ENCODE measurements around the gene CYP24A1.

The CYP24A1 gene

GRCh38 chr20:54172856-54173652 is 732 bp downstream of the CYP24A1 start:
- no peak for DNase-seq

GRCh38 chr20:54172532-54172855 is 1.3 kb downstream of the CYP24A1 start:
- no peak for DNase-seq

GRCh38 chr20:54170963-54171362 is 2.8 kb downstream of the CYP24A1 start:
- DNase-seq, result no peak

- DNase-seq, result no peak
These were observed 3.7 kb downstream of the CYP24A1 start for GRCh38 chr20:54170026-54170471.

GRCh38 chr20:54168961-54169862 is 4.6 kb downstream of the CYP24A1 start:
- DNase-seq, result no peak

GRCh38 chr20:54167909-54168872 is 5.6 kb downstream of the CYP24A1 start:
- no peak for DNase-seq

GRCh38 chr20:54166987-54167662 is 6.7 kb downstream of the CYP24A1 start:
- DNase-seq, result no peak

- DNase-seq, result no peak
These were observed 8.0 kb downstream of the CYP24A1 start for GRCh38 chr20:54165803-54166202.

- no peak for DNase-seq
These were observed 8.8 kb downstream of the CYP24A1 start for GRCh38 chr20:54165014-54165413.

- no peak for DNase-seq
These were observed 10.4 kb downstream of the CYP24A1 start for GRCh38 chr20:54163402-54163801.

- DNase-seq, result no peak
These were observed 11.3 kb downstream of the CYP24A1 start for GRCh38 chr20:54162378-54163009.

- no peak for DNase-seq
These were observed 12.0 kb downstream of the CYP24A1 start for GRCh38 chr20:54161821-54162149.

- no peak for DNase-seq
These were observed 12.6 kb downstream of the CYP24A1 start for GRCh38 chr20:54161008-54161820.

- DNase-seq, result no peak
These were observed 13.4 kb downstream of the CYP24A1 start for GRCh38 chr20:54160065-54161007.

- no peak for DNase-seq
These were observed 14.8 kb downstream of the CYP24A1 start for GRCh38 chr20:54158856-54159418.

GRCh38 chr20:54158226-54158625 is 15.6 kb downstream of the CYP24A1 start:
- no peak for DNase-seq

GRCh38 chr20:54156981-54157835 is 16.6 kb downstream of the CYP24A1 start:
- DNase-seq, result no peak

GRCh38 chr20:54156522-54156921 is 17.3 kb downstream of the CYP24A1 start:
- no peak for DNase-seq
